NCI-H748 (cell line): ENCODE results near the gene MBTPS1.

ENCODE experiments used
- DNase-seq: peaks from one replicate; lab custom pipeline; 2025; ENCODE audit not compliant: unreplicated experiment; lab: John Stamatoyannopoulos, UW

Gene MBTPS1

DNA sequence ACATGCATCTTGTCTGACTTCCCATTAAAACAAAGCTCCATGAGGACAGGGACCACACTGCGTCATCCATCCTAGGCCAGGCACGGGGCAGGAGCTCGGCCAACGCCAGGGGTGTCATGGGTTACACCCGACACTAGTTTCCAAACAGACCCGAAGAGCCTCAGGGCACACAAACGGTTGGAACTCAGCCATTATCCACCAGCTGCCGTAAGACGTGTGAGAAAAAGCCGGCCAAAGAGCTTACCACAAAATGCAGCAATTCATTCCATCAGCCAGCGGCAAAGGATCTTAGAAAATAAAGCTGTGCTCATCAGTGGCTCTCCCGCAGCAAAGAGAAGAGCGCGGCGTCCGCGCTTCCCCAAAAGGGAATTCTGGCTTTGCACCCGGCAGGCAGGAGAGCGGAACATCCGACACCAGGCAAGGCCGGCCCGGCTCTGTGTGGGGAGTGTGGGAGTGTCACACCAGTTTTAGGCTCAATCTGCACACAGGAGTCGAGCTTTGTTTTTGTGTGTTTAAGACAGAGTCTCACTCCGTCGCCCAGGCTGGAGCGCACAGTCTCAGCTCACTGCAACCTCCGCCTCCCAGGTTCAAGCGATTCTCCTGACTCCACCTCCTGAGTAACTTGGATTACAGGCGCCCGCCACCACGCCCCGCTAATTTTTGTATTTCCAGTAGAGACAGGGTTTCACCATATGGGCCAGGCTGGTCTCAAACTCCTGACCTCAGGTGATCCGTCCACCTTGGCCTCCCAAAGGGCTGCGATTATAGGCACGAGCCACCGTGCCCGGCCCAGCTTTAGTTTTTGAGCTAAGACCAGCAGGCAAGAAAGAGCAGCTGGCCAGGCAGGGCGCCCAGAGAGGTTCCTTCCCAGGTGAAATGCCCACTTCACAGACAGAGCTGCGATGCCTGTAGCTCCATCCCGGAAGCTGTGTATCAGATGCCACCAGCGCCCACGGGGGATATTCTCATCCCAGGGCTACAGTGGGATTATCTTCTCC, 75.6 kb downstream of the MBTPS1 start:
- no peak for DNase-seq

- no peak for DNase-seq
Observed at GRCh38 chr16:84040226-84040822, 76.4 kb downstream of the MBTPS1 start.

- DNase-seq, result no peak
Observed at GRCh38 chr16:84039696-84040095, 77.0 kb downstream of the MBTPS1 start.

DNA sequence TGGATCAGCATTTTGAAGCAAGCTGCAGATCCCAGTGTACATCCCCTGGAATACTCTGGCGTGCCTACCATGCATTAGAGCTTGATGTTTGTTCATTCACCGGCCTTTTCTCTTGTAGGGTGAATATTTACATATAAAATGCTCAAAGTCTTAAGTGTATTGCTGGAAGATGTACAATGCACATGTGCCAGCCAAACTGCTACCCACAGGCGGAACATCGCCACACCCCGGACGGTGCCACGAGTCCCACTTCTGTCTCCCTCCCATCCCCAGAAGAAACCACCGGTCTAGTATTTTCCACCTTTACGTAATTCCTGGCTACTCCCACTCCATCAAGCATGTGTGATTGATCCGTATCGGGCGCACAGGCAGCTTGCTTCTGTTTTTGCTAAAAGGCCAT, 78.3 kb downstream of the MBTPS1 start:
- DNase-seq, result no peak

DNA sequence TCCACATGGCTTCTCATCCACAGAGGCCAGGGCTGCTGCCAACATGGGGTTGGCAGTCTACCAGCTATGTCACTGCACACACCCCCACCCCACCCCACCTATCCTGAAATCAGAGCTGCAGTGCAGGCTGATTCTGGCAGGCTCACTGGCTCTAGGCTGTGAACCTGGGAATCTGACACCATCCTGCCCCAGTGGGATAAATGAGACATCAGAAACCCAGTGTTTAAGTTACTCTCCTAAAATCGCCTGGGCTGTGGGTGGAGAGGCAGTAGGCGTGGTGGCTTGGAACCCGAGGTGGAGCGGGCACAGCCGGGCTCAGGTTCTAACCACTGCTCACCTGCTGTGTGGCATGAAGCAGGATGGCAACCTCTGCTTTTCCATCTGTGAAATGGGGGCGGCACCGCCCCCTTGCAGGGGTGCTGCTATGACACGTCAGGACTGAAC, 79.7 kb downstream of the MBTPS1 start:
- no peak for DNase-seq

GRCh38 chr16:84036131-84036530, 80.6 kb downstream of the MBTPS1 start:
- DNase-seq, result no peak

DNA sequence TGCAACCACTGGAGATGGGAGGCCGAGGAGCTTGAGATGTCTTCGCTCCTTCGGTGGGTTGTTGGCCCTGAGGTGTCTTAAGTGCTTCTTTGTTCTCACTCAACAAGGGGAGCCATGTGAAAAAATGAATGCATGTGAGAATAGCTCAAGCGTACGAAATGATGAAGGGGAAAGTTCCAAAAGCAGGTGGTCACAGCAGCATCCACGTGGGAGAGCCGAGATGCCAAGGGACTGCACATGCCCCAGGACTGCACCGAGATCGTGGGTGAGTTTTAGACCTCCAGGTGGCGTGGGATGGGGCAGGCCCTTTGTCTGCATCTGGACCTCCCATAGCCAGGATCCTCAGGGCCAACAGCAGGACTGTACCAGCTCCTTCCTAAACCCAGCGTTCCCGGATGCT, 82.2 kb downstream of the MBTPS1 start:
- DNase-seq, result no peak

DNA sequence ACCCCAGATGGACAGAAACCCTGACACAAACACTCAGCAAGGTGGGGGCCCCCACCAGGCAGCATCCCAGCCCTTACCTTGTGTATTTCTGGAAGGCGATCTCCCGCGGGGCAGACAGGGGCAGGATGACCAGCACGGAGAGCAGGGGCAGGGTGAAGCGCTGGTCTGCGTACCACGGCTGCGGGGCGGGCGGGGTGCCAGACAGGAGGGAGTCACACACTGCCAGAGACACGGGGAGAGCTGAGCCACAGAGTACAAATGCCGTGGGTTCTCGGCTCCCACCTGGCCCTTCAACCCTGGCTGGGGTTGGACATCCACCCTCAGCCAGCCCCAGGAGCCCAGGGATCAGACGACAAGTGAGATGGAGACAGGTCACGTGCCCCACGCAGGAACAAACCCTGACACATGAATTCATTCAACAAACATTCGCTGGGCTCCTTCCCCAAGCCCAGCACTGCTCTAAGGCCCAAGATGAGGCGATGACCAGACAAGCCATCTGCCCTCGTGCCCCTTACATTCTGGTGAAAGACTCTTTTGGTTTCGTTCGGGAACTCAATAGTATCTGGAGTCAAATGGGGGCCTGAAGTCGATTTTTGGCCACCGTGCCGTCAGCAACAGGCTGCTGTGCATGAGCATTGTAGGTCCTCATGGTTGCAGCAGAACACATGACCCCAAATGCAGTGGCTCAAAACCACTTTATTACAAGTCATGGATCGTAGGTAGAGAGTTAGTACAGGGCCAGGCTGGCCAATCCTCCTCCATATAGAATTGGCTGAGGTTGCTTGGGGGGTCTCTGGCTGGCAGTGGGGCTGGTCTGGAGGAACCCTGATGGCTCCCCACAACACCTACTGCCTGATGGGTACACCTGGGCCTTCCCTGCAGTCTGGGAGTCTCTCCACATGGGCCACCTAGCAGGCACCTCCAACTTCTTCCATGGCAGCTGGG, 83.2 kb downstream of the MBTPS1 start:
- DNase-seq, result no peak

GRCh38 chr16:84032458-84033178, 84.1 kb downstream of the MBTPS1 start:
- DNase-seq, result peak; percentile 4

- DNase-seq, result no peak
Observed at GRCh38 chr16:84031556-84031955, 85.2 kb downstream of the MBTPS1 start.

- DNase-seq, result no peak
Observed at GRCh38 chr16:84029297-84030047, 87.3 kb downstream of the MBTPS1 start.

DNA sequence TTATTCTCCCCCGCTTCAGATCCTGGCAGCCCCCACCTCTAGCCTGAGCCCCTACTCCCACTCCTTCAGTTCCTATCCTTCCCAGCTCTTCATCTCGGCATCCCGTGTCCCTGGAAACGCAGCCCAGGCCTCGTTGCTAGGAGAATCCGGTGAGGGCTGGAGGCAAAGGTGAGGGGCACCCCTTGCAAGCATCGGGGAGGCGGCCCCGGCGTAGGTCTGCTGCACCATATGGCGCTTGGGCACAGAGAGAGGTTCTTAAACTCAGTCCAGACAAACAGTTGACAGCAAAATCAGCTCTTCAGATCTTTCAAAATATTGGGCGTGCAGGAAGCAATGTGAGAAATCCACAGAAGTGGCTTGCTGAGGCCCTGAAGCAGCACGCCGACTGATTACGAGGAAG, 89.1 kb downstream of the MBTPS1 start:
- no peak for DNase-seq

GRCh38 chr16:84026606-84027005, 90.1 kb downstream of the MBTPS1 start:
- no peak for DNase-seq

GRCh38 chr16:84024854-84025253, 91.9 kb downstream of the MBTPS1 start:
- no peak for DNase-seq

GRCh38 chr16:84022644-84023043, 94.1 kb downstream of the MBTPS1 start:
- no peak for DNase-seq

GRCh38 chr16:84021488-84021887, 95.3 kb downstream of the MBTPS1 start:
- no peak for DNase-seq

DNA sequence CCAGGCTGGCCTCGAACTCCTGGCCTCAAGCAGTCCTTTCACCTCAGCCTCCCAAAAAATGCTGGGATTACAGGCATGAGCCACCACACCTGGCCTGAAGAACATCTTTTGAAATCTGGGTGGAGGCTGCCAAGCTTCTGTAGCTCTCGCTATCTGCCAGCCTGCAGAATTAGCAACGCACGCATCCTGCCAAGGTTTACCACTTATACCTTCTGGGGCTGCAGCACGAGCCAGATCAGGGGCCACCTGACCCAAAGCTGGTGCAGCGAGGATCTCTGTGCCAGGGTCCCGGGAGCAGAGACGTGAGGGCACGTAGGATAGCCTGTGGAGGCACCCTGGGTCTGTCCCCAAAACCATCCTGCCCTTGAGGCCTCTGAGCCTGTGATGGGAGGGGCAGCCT, 96.4 kb downstream of the MBTPS1 start:
- no peak for DNase-seq

DNA sequence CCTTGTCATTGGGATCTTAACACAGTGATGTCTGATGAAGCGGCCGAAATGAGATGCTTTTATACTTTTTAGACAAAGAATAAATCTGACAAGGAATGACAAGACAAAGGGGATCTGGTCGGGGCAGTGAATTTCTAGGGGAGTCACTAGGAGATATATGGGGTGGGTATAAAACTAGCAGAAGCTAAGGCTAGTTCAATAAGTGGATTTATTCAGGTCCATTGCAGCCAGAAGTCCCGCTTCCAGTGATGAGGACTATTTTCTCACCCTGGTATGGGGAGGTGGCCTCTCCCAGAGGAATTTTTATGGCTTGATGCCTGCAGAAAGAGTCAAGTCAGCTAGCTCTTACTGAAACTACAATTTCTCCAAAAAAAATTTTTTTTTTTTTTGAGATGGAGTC, 98.0 kb downstream of the MBTPS1 start:
- DNase-seq, result no peak

- no peak for DNase-seq
Observed at GRCh38 chr16:84016477-84016876, 100.3 kb downstream of the MBTPS1 start.

- no peak for DNase-seq
Observed at GRCh38 chr16:84015399-84015798, 101.3 kb downstream of the MBTPS1 start.
